GM12878 (cell line): Measurements from ENCODE around the gene TCEAL4. TPM values are rescaled to one million over a fixed set of nuclear protein-coding genes. Genes with fewer than 3 reads are reported as not detected.

ENCODE experiments used
- ATAC-seq: fragments of 200-7000 bp; cut with Tn5 transposase; 3 replicates; pipeline ENCODE4 v1.9.1; 2020; ENCODE audit warnings: mild to moderate bottlenecking, moderate library complexity
- BruUV-seq: library from RNA; stranded (reverse); fragments of 400-500 nt; replicated peaks from 2 replicates; lab custom pipeline; 2021; lab: Mats Ljungman, UMichigan
- CTCF ChIA-PET: fragments of 300-600 bp; sonication (Branson Sonifier 250); formaldehyde crosslinking; extraction: SDS; loops from one replicate; lab custom pipeline; 2021; ENCODE audit warnings: inconsistent platforms; lab: Yijun Ruan, JAX
- POLR2A ChIA-PET: fragments of 350-600 bp; formaldehyde crosslinking; extraction: SDS; loops from one replicate; lab custom pipeline; 2021; ENCODE audit warnings: inconsistent platforms; lab: Charles Lee
- RAD21 ChIA-PET: fragments of 300-600 bp; sonication (Branson Sonifier 250); formaldehyde crosslinking; loops from one replicate; lab custom pipeline; 2023; ENCODE audit warnings: antibody characterized with exemption; ENCODE audit not compliant: unreplicated experiment; lab: Charles Lee
- SMC1A ChIA-PET: fragments of 300-600 bp; sonication (Branson Sonifier 250); formaldehyde crosslinking; loops from one replicate; lab custom pipeline; 2023; ENCODE audit not compliant: unreplicated experiment, uncharacterized antibody; lab: Charles Lee
- DNase-seq: peaks from one replicate; pipeline ENCODE4 v3.0.0-alpha.2; 2011; ENCODE audit warnings: low read depth, low spot score
- FAIRE-seq: peaks from 3 replicates; lab custom pipeline; 2011; peaks lifted over from hg19 to GRCh38; lab: Jason Lieb, UNC
- H2AFZ ChIP-seq: 2 replicates; pipeline ENCODE4 v1.6.0; 2011; ENCODE audit warnings: low read depth, low read length, control low read depth; ENCODE audit not compliant: control insufficient read depth
- H3K27ac ChIP-seq: 2 replicates; pipeline ENCODE4 v1.5.1; 2011; ENCODE audit warnings: control low read depth; ENCODE audit not compliant: control insufficient read depth, insufficient read depth
- H3K27me3 ChIP-seq, 2 experiments: replicated peaks in 1 of 2; 2 replicates each; pipeline versions ENCODE4 v1.6.0 to v1.6.1; 2011; ENCODE audit warnings: low read length in 1 of 2; ENCODE audit not compliant: control insufficient read depth in 2 of 2, insufficient read depth in 2 of 2
- H3K36me3 ChIP-seq, 2 experiments: 2 replicates each; pipeline ENCODE4 v1.5.1; 2011; ENCODE audit warnings: low read length in 1 of 2; ENCODE audit not compliant: control insufficient read depth in 2 of 2, insufficient read depth in 2 of 2
- H3K4me1 ChIP-seq: 2 replicates; pipeline ENCODE4 v1.6.1; 2011; ENCODE audit warnings: mild to moderate bottlenecking, low read length, moderate library complexity, mixed read lengths; ENCODE audit not compliant: control insufficient read depth, insufficient read depth
- H3K4me2 ChIP-seq: 2 replicates; pipeline ENCODE4 v1.6.0; 2011; ENCODE audit warnings: control low read depth; ENCODE audit not compliant: control insufficient read depth, insufficient read depth
- H3K4me3 ChIP-seq: fragments of 200-600 bp; sonication (generic); 2 replicates; pipeline ENCODE4 v1.5.1; 2016
- H3K79me2 ChIP-seq: 2 replicates; pipeline ENCODE4 v1.6.0; 2011; ENCODE audit warnings: low read length; ENCODE audit not compliant: control insufficient read depth, insufficient read depth
- H3K9ac ChIP-seq: 2 replicates; pipeline ENCODE4 v1.8.0; 2011; ENCODE audit warnings: low read length, control low read depth, mixed read lengths; ENCODE audit not compliant: control insufficient read depth, insufficient read depth
- H3K9me3 ChIP-seq: replicated peaks from 3 replicates; pipeline ENCODE4 v1.5.1; 2011; ENCODE audit warnings: mild to moderate bottlenecking, low read length; ENCODE audit not compliant: control insufficient read depth, insufficient read depth
- H4K20me1 ChIP-seq: 2 replicates; pipeline ENCODE4 v1.6.0; 2011; ENCODE audit not compliant: control insufficient read depth, insufficient read depth
- FOXK2 ChIP-seq: fragments of 450-650 bp; IDR thresholded peaks from 2 replicates; pipeline ENCODE4 v1.6.1; 2017; ENCODE audit warnings: mild to moderate bottlenecking, moderate library complexity
- HDAC2 ChIP-seq: fragments of 200-600 bp; sonication (generic); IDR thresholded peaks from 2 replicates; pipeline ENCODE4 v1.6.1; 2017
- IKZF1 ChIP-seq: fragments of 450-650 bp; conservative IDR thresholded peaks from 2 replicates; pipeline ENCODE4 v1.6.1; 2017; ENCODE audit warnings: antibody characterized with exemption, mild to moderate bottlenecking
- KAT2A ChIP-seq: conservative IDR thresholded peaks from 2 replicates; pipeline ENCODE4 v1.6.1; 2011; ENCODE audit warnings: low read depth, low read length; ENCODE audit not compliant: control insufficient read depth
- MXI1 ChIP-seq: fragments of 150-350 bp; IDR thresholded peaks from 2 replicates; pipeline ENCODE4 v1.6.1; 2011; ENCODE audit warnings: low read depth, mild to moderate bottlenecking, inconsistent platforms, low read length, improper control_type of control experiment
- POLR2A ChIP-seq: IDR thresholded peaks from 2 replicates; pipeline ENCODE4 v1.6.1; 2011; ENCODE audit warnings: low read depth, mild to moderate bottlenecking, low read length
- SMC3 ChIP-seq: IDR thresholded peaks from 2 replicates; pipeline ENCODE4 v1.6.1; 2011; ENCODE audit warnings: low read length, improper control_type of control experiment, borderline replicate concordance
- SUPT20H ChIP-seq: IDR thresholded peaks from 2 replicates; pipeline ENCODE4 v1.6.1; 2011; ENCODE audit warnings: low read depth, mild to moderate bottlenecking, low read length, moderate library complexity, borderline replicate concordance; ENCODE audit not compliant: control insufficient read depth
- TCF3 ChIP-seq: IDR thresholded peaks from 2 replicates; pipeline ENCODE4 v1.6.1; 2012; ENCODE audit warnings: low read depth, mild to moderate bottlenecking, low read length, borderline replicate concordance; ENCODE audit not compliant: insufficient read depth
- ZNF274 ChIP-seq: IDR thresholded peaks from one replicate; pipeline ENCODE4 v1.8.0; 2011; ENCODE audit not compliant: insufficient read length, insufficient read depth
- ZNF622 ChIP-seq: fragments of 450-650 bp; IDR thresholded peaks from 2 replicates; pipeline ENCODE4 v1.6.1; 2017; ENCODE audit warnings: mild to moderate bottlenecking, inconsistent platforms
- WGBS: methylation state at CpG from one replicate; pipeline ENCODE4 v1.1.6; 2016; ENCODE audit warnings: low lambda C conversion rate; ENCODE audit not compliant: insufficient replicate concordance, insufficient coverage; ENCODE audit errors: missing lambda C conversion rate; 5-methylcytosine and 5-hydroxymethylcytosine counted together
- in situ Hi-C: fragments of 300-500 bp; cut with MboI; formaldehyde crosslinking; loops from 9 replicates; pipeline ENCODE4 v1.14.3; 2018; ENCODE audit warnings: mixed read lengths
- intact Hi-C: fragments of 100-400 bp; cut with micrococcal nuclease; formaldehyde crosslinking; loops from one replicate; pipeline ENCODE4 v1.14.2; 2022; ENCODE audit not compliant: unreplicated experiment
- polyA plus RNA-seq, 11 experiments: library from polyadenylated mRNA; depleted of rRNA in 4 of 11; unstranded in 6 of 11; stranded (reverse) in 5 of 11; fragments of >200 nt; fragmentation: Nextera tagmentation in 4 of 11; fragmentation: Illumina TruSeq in 1 of 11; extraction: Ambion mirVana in 4 of 11; extraction: Trizol in 1 of 11; gene quantifications; 1 replicate in 1 of 11; 2 replicates in 10 of 11; pipeline versions ENCODE4 v1.2.1 to v1.2.3, GENCODE V29; 2011 to 2016; ENCODE audit warnings: inconsistent platforms in 2 of 11, missing spikeins in 2 of 11, low read depth in 1 of 11
- total RNA-seq, 4 experiments: library from RNA; depleted of rRNA in 3 of 4; stranded (reverse); fragments of >200 nt in 3 of 4; fragmentation: Illumina TruSeq in 1 of 4; extraction: Trizol in 1 of 4; gene quantifications; 2 replicates each; pipeline versions ENCODE4 v1.2.1 to v1.2.3, GENCODE V29; 2013 to 2021
- TF ChIP-seq, protein P1 (sequence below): fragments of 450-650 bp; IDR thresholded peaks from 2 replicates; pipeline ENCODE4 v1.6.1; 2017; ENCODE audit warnings: mild to moderate bottlenecking
- TF ChIP-seq, protein P2 (sequence below), 3 experiments: IDR thresholded peaks in 2 of 3; conservative IDR thresholded peaks in 1 of 3; 2 replicates each; pipeline ENCODE4 v1.5.1; 2011; ENCODE audit warnings: low read depth in 3 of 3, low read length in 3 of 3, mild to moderate bottlenecking in 3 of 3, control low read depth in 2 of 3, moderate library complexity in 2 of 3, inconsistent platforms in 1 of 3, mixed read lengths in 1 of 3; ENCODE audit not compliant: control insufficient read depth in 2 of 3, insufficient read depth in 1 of 3; ENCODE audit errors: extremely low read depth in 1 of 3
- TF ChIP-seq, protein P3 (sequence below): fragments of 450-650 bp; formaldehyde crosslinking; IDR thresholded peaks from 2 replicates; pipeline ENCODE4 v1.4.0; 2020; ENCODE audit warnings: mild to moderate bottlenecking, moderate library complexity
- TF ChIP-seq, protein P4 (sequence below): fragments of 450-650 bp; IDR thresholded peaks from 2 replicates; pipeline ENCODE4 v1.6.1; 2016; ENCODE audit warnings: mild to moderate bottlenecking

Gene TCEAL4
- total and polyA plus RNA-seq, 10 of the 15 experiments (the other 5 are each of a cell fraction or from before 2014, with no cell fraction given): 9.6 to 63.8 (median 32.1) TPM

DNA sequence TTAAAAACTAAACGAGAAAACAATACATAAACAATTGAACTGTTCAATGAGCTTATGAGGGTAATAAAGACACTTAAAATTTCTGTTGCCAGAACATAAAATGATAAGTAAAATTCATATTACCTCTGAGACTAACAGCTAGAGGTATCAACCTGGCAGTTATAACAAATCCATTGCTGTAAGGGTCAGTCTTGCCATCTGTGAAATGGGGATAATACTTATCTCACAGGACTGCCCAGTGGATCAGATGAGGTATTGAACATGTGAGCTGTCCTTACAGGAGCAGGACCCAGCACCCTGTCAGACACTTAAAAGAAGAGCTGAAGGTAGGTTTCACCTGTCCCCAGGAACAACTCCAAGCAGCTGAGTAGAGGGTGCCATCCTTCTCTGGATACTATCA lies 25.0 kb downstream of the TCEAL4 start (continued):
- TF ChIP-seq POLR2A (no peak), ZNF274 (no peak)
- TF ChIP-seq, protein P1, sequence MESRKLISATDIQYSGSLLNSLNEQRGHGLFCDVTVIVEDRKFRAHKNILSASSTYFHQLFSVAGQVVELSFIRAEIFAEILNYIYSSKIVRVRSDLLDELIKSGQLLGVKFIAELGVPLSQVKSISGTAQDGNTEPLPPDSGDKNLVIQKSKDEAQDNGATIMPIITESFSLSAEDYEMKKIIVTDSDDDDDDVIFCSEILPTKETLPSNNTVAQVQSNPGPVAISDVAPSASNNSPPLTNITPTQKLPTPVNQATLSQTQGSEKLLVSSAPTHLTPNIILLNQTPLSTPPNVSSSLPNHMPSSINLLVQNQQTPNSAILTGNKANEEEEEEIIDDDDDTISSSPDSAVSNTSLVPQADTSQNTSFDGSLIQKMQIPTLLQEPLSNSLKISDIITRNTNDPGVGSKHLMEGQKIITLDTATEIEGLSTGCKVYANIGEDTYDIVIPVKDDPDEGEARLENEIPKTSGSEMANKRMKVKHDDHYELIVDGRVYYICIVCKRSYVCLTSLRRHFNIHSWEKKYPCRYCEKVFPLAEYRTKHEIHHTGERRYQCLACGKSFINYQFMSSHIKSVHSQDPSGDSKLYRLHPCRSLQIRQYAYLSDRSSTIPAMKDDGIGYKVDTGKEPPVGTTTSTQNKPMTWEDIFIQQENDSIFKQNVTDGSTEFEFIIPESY: no peak
- TF ChIP-seq, protein P2, sequence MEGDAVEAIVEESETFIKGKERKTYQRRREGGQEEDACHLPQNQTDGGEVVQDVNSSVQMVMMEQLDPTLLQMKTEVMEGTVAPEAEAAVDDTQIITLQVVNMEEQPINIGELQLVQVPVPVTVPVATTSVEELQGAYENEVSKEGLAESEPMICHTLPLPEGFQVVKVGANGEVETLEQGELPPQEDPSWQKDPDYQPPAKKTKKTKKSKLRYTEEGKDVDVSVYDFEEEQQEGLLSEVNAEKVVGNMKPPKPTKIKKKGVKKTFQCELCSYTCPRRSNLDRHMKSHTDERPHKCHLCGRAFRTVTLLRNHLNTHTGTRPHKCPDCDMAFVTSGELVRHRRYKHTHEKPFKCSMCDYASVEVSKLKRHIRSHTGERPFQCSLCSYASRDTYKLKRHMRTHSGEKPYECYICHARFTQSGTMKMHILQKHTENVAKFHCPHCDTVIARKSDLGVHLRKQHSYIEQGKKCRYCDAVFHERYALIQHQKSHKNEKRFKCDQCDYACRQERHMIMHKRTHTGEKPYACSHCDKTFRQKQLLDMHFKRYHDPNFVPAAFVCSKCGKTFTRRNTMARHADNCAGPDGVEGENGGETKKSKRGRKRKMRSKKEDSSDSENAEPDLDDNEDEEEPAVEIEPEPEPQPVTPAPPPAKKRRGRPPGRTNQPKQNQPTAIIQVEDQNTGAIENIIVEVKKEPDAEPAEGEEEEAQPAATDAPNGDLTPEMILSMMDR (IDR thresholded peaks at IDR 0.05 in 2 of 3, conservative IDR thresholded peaks at IDR 0.05 in 1 of 3; ENCODE audit: control insufficient read depth in 2 of 3, extremely low read depth in 1 of 3, insufficient read depth in 1 of 3, low read depth in 3 of 3, low read length in 3 of 3): no peak
- TF ChIP-seq, all 136 proteins: peak for 0

- no TSS peak for BruUV-seq
- ChIA-PET CTCF (no interaction called here), RAD21 (no interaction called here), SMC1A (no interaction called here), POLR2A (no interaction called here)
- Histone ChIP-seq H3K79me2 (no peaks in the 10 kb centered on the region), H3K27me3 (no peaks in the 10 kb centered on the region), H3K4me1 (no peaks in the 10 kb centered on the region), H3K9ac (no peak overlapping the region), H3K4me3 (no peak overlapping the region), H3K27ac (no peak overlapping the region), H4K20me1 (no peaks in the 10 kb centered on the region), H2AFZ (no peak overlapping the region), H3K9me3 (no peaks in the 10 kb centered on the region), H3K4me2 (no peak overlapping the region), H3K36me3 (no peaks in the 10 kb centered on the region)
- FAIRE-seq (no peak), ATAC-seq (no peak), DNase-seq (no peak)
- WGBS: 0% methylated on average over 1 of the region's 1 CpG
- intact Hi-C loops: no loop called here
- in situ Hi-C loops: no loop called here
- TF ChIP-seq SUPT20H (no peak), ZNF622 (no peak), KAT2A (no peak), TCF3 (no peak), IKZF1 (no peak), HDAC2 (no peak), MXI1 (no peak), SMC3 (no peak), FOXK2 (no peak)
- TF ChIP-seq, protein P3, sequence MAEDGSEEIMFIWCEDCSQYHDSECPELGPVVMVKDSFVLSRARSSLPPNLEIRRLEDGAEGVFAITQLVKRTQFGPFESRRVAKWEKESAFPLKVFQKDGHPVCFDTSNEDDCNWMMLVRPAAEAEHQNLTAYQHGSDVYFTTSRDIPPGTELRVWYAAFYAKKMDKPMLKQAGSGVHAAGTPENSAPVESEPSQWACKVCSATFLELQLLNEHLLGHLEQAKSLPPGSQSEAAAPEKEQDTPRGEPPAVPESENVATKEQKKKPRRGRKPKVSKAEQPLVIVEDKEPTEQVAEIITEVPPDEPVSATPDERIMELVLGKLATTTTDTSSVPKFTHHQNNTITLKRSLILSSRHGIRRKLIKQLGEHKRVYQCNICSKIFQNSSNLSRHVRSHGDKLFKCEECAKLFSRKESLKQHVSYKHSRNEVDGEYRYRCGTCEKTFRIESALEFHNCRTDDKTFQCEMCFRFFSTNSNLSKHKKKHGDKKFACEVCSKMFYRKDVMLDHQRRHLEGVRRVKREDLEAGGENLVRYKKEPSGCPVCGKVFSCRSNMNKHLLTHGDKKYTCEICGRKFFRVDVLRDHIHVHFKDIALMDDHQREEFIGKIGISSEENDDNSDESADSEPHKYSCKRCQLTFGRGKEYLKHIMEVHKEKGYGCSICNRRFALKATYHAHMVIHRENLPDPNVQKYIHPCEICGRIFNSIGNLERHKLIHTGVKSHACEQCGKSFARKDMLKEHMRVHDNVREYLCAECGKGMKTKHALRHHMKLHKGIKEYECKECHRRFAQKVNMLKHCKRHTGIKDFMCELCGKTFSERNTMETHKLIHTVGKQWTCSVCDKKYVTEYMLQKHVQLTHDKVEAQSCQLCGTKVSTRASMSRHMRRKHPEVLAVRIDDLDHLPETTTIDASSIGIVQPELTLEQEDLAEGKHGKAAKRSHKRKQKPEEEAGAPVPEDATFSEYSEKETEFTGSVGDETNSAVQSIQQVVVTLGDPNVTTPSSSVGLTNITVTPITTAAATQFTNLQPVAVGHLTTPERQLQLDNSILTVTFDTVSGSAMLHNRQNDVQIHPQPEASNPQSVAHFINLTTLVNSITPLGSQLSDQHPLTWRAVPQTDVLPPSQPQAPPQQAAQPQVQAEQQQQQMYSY (CRISPR knock-in tag): no peak
- TF ChIP-seq, protein P4, sequence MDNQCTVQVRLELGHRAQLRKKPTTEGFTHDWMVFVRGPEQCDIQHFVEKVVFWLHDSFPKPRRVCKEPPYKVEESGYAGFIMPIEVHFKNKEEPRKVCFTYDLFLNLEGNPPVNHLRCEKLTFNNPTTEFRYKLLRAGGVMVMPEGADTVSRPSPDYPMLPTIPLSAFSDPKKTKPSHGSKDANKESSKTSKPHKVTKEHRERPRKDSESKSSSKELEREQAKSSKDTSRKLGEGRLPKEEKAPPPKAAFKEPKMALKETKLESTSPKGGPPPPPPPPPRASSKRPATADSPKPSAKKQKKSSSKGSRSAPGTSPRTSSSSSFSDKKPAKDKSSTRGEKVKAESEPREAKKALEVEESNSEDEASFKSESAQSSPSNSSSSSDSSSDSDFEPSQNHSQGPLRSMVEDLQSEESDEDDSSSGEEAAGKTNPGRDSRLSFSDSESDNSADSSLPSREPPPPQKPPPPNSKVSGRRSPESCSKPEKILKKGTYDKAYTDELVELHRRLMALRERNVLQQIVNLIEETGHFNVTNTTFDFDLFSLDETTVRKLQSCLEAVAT: no peak
Measured at GRCh38 chrX:103613362-103613890, 28.1 kb downstream of the TCEAL4 start.
